GM23248 (cell line): ENCODE results near the gene DIP2C.

Experiments
- EZH2 ChIP-seq: fragments of 200-600 bp; sonication (generic); IDR thresholded peaks from 2 replicates; pipeline ENCODE4 v1.6.1; 2018; ENCODE audit warnings: antibody characterized with exemption, mild to moderate bottlenecking; ENCODE audit not compliant: insufficient read depth, poor library complexity, severe bottlenecking
- EZH2phosphoT487 ChIP-seq: fragments of 200-600 bp; sonication (generic); IDR thresholded peaks from 2 replicates; pipeline ENCODE4 v1.6.1; 2018; ENCODE audit warnings: antibody characterized with exemption, moderate library complexity, mild to moderate bottlenecking, low read depth; ENCODE audit not compliant: insufficient read depth

DNA sequence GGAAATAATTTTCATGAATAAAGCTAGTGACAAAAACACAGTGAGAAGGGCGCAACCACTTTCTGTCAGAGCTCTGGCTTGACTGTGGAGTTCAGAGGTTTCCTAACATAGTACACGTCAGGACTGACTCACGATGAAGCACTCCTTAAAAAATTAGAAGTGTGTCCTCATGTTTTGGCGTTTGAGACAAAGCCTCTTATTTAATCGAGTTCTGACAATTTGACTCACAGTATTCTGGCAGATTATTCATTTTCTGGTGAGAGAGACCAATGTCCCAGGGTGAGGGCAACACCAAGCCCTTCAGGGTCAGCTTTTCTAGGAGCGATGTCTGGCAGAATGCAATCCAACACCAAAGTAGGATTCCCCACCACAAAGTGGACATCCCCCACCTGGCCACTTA is 108.7 kb downstream of the DIP2C start:
- TF ChIP-seq EZH2phosphoT487 (no peak), EZH2 (no peak)
